Peyer's patch (tissue), 4 donors: ENCODE results near the gene YAP1.

Source experiments
- CTCF ChIP-seq, 6 experiments: fragments of 450-650 bp in 4 of 6; fragments of 200-600 bp in 2 of 6; sonication (generic) in 1 of 6; IDR thresholded peaks; one replicate each; pipeline ENCODE4 v1.5.1; 2017 to 2019; ENCODE audit warnings: antibody characterized with exemption in 6 of 6, mild to moderate bottlenecking in 3 of 6, moderate library complexity in 1 of 6
- POLR2A ChIP-seq, 2 donors: fragments of 450-650 bp; IDR thresholded peaks; one replicate each; pipeline ENCODE4 v1.5.1; 2017; ENCODE audit warnings: antibody characterized with exemption in 2 of 2, mild to moderate bottlenecking in 2 of 2, moderate library complexity in 2 of 2

GRCh38 chr11:102119997-102120396, 9.8 kb downstream of the YAP1 start:
- TF ChIP-seq CTCF (IDR thresholded peaks at IDR 0.05) (no peak), POLR2A (IDR thresholded peaks at IDR 0.05) (no peak)
